ENCODE results near the gene BCHE. TPM values are rescaled to one million over a fixed set of nuclear protein-coding genes. Genes with fewer than 3 reads are reported as not detected.

BCHE gene
- total RNA-seq, 2 donors from 2014 or later = 0.69 to 0.79 TPM

DNA sequence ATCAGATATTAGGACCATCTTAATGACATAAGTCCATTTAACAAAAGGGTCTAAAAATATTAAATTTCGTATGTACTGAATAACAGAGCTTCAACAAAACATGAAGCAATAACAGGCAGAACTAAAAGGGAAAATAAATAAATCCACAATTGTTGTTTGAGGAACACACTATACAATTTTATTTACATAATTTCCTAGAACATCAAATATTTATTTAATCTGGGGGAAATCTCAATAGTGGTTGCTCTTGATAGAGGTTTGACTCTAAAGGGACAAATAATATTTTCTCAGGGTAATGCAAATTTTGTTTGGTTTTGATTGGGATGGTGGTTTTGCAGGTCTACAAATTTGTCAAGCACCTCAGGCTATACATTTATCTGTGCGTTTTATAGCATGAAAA is 90.3 kb downstream of the BCHE start:
- 100% methylated on average over 2 of the region's 2 CpGs; no CpG with 5 or more reads in 1 of the 2 experiments for WGBS, 2 experiments (ENCODE audit: insufficient coverage in 1 of 2, insufficient read length in 1 of 2)
- no peaks in the 10 kb centered on the region for H3K4me1 ChIP-seq (ENCODE audit: control insufficient read depth, insufficient read depth, low read length)
- H3K27me3 ChIP-seq (ENCODE audit: control insufficient read depth, insufficient read depth, low read length, poor library complexity, severe bottlenecking) = no peaks in the 10 kb centered on the region
- H3K27ac ChIP-seq (ENCODE audit: low read depth, low read length) = no peak overlapping the region
- H3K9me3 ChIP-seq (ENCODE audit: control insufficient read depth, low read length) = no peaks in the 10 kb centered on the region
- Mint-ChIP-seq H3K4me1 (no peaks in the 10 kb centered on the region), H3K9me3 (no peaks in the 10 kb centered on the region), H3K4me3 (no peak overlapping the region), H3K27me3 (ENCODE audit: insufficient read depth) (no peaks in the 10 kb centered on the region), H3K27ac (no peak overlapping the region), H3K36me3 (ENCODE audit: low read depth) (no peaks in the 10 kb centered on the region)
- TF ChIP-seq, protein P1, sequence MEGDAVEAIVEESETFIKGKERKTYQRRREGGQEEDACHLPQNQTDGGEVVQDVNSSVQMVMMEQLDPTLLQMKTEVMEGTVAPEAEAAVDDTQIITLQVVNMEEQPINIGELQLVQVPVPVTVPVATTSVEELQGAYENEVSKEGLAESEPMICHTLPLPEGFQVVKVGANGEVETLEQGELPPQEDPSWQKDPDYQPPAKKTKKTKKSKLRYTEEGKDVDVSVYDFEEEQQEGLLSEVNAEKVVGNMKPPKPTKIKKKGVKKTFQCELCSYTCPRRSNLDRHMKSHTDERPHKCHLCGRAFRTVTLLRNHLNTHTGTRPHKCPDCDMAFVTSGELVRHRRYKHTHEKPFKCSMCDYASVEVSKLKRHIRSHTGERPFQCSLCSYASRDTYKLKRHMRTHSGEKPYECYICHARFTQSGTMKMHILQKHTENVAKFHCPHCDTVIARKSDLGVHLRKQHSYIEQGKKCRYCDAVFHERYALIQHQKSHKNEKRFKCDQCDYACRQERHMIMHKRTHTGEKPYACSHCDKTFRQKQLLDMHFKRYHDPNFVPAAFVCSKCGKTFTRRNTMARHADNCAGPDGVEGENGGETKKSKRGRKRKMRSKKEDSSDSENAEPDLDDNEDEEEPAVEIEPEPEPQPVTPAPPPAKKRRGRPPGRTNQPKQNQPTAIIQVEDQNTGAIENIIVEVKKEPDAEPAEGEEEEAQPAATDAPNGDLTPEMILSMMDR (conservative IDR thresholded peaks at IDR 0.05) = no peak
- no peaks in the 10 kb centered on the region for H3K36me3 ChIP-seq (ENCODE audit: control insufficient read depth, insufficient read depth, low read length)
- no peak overlapping the region for H3K4me3 ChIP-seq (ENCODE audit: low read length)
- no peak for DNase-seq
- H3K9ac ChIP-seq (ENCODE audit: extremely low read depth, low read length, poor library complexity, severe bottlenecking) = no peak overlapping the region

GRCh38 chr3:165744025-165744424 is 93.2 kb downstream of the BCHE start:
- no peaks in the 10 kb centered on the region for H3K27me3 Mint-ChIP-seq (ENCODE audit: insufficient read depth)
- no peaks in the 10 kb centered on the region for H3K9me3 ChIP-seq (ENCODE audit: control insufficient read depth, low read length)
- no peaks in the 10 kb centered on the region for H3K36me3 Mint-ChIP-seq (ENCODE audit: low read depth)
- no peaks in the 10 kb centered on the region for H3K27me3 ChIP-seq (ENCODE audit: control insufficient read depth, insufficient read depth, low read length, poor library complexity, severe bottlenecking)
- TF ChIP-seq, protein P1 (conservative IDR thresholded peaks at IDR 0.05) = no peak
- H3K27ac Mint-ChIP-seq = no peak overlapping the region
- no peak for DNase-seq
- no peaks in the 10 kb centered on the region for H3K4me1 ChIP-seq (ENCODE audit: control insufficient read depth, insufficient read depth, low read length)
- H3K4me3 Mint-ChIP-seq = no peak overlapping the region
- WGBS, 2 experiments (ENCODE audit: insufficient coverage in 1 of 2, insufficient read length in 1 of 2) = 96 to 100% methylated on average over 1 to 3 of the region's 3 CpGs
- H3K4me1 Mint-ChIP-seq = no peaks in the 10 kb centered on the region
- no peaks in the 10 kb centered on the region for H3K36me3 ChIP-seq (ENCODE audit: control insufficient read depth, insufficient read depth, low read length)
- no peak overlapping the region for H3K4me3 ChIP-seq (ENCODE audit: low read length)
- no peak overlapping the region for H3K9ac ChIP-seq (ENCODE audit: extremely low read depth, low read length, poor library complexity, severe bottlenecking)
- no peak overlapping the region for H3K27ac ChIP-seq (ENCODE audit: low read depth, low read length)
- no peaks in the 10 kb centered on the region for H3K9me3 Mint-ChIP-seq

DNA sequence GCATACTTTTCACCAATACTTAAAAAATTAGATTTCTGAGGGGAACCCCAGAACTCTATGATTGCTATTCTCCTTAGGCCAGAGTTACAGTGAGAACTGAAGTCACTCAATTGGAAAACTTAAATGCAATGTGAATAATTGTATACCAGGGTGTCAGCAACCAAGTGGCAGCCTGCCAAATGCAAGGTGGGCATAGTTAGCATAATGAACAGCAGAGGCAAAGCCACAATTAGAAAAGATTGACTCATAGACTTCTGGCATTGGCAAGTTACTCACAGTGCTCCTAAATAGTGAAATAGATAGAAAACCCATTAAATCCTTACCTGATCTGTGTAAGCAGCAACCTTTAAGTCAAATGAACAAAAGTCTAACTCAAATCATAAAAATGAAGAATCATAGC is 94.9 kb downstream of the BCHE start:
- no peak overlapping the region for H3K27ac Mint-ChIP-seq
- Histone ChIP-seq H3K9ac (ENCODE audit: extremely low read depth, low read length, poor library complexity, severe bottlenecking) (no peak overlapping the region), H3K27ac (ENCODE audit: low read depth, low read length) (no peak overlapping the region), H3K4me1 (ENCODE audit: control insufficient read depth, insufficient read depth, low read length) (no peaks in the 10 kb centered on the region), H3K27me3 (ENCODE audit: control insufficient read depth, insufficient read depth, low read length, poor library complexity, severe bottlenecking) (no peaks in the 10 kb centered on the region), H3K36me3 (ENCODE audit: control insufficient read depth, insufficient read depth, low read length) (no peaks in the 10 kb centered on the region), H3K4me3 (ENCODE audit: low read length) (no peak overlapping the region), H3K9me3 (ENCODE audit: control insufficient read depth, low read length) (no peaks in the 10 kb centered on the region)
- no peak overlapping the region for H3K4me3 Mint-ChIP-seq
- TF ChIP-seq, protein P1 (conservative IDR thresholded peaks at IDR 0.05) = no peak
- H3K36me3 Mint-ChIP-seq (ENCODE audit: low read depth) = no peaks in the 10 kb centered on the region
- H3K4me1 Mint-ChIP-seq = no peaks in the 10 kb centered on the region
- no peaks in the 10 kb centered on the region for H3K27me3 Mint-ChIP-seq (ENCODE audit: insufficient read depth)
- DNase-seq = no peak
- H3K9me3 Mint-ChIP-seq = no peaks in the 10 kb centered on the region

Data from endodermal cell (in vitro differentiated cells).